Activated T-cell treated with anti-CD3 and anti-CD28 coated beads, Interleukin-2, amount 50 U/mL, for 1 hour (primary cell): ENCODE results near the gene NEK7.

Source experiments
- DNase-seq: peaks from one replicate; pipeline ENCODE4 v3.0.0-alpha.2; 2020

NEK7 gene

DNA sequence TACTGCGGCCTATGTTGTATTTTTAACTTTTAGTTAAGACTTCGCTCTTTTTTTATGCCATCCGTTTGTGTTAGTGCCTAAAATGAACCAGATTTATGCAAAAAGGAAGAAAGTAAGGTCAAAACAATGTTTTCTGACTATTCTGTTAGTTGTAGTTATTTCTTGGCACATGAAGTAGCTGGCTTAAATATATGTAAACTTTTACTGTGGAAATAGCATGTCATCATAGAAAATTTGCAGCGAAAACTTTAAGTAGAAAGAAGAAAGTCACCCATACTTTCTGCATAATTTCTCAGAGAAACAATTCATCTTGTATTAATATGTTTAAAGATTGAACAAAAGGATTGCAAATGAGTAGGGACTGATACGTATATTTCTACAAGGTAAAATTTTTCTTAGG is 106.4 kb downstream of the NEK7 start:
- no peak for DNase-seq

DNA sequence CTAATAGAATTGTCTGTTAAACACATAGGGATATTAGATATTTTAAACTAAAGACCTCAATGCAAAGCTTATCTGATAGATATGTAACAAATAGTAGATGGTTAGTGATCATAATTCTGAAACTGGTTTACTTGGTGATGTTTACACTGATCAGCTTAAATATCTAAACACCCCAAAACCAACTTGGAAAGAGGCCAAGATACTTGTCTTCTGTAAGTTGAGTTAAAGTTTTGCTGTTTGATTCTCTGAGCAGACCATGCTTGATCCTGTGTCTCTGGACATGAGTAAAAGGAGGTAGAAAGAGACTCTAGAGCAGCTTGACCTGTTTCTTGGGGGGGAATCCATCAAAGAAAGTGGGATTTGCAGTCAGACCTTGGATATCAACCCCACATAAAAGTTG is 107.5 kb downstream of the NEK7 start:
- no peak for DNase-seq

DNA sequence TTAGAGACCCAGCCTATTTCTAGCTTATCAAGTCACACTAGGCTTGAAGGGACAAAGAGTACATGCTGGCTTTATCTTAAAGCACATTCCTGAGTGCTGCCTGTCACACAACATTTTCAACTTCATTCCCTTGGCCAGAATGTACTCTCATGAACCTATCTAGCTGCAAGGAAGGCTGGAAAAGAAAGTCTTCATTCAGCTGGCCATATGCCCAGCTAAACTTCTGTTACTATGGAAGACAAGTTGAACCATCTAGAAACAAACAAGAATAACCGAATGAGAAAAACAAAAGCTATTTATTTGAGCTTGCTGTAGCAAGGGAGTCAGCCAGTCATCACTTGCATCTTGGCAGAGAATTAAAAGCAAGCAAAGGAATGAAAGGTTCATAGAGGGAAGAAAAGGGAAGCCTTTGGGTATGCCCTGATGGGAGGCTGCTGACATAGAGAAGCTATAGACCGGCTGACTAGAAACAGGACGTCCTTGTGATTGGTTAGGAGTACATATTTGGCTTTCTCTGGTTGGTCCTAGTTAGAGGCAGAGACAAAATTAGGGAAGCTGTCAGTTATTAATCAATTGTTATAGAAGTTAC is 108.4 kb downstream of the NEK7 start:
- DNase-seq: no peak

GRCh38 chr1:198267056-198267455 is 110.3 kb downstream of the NEK7 start:
- no peak for DNase-seq

GRCh38 chr1:198267921-198268320 is 111.1 kb downstream of the NEK7 start:
- no peak for DNase-seq

- no peak for DNase-seq
These were observed 112.2 kb downstream of the NEK7 start for GRCh38 chr1:198268784-198269645.

GRCh38 chr1:198269646-198269940 is 112.8 kb downstream of the NEK7 start:
- no peak for DNase-seq

DNA sequence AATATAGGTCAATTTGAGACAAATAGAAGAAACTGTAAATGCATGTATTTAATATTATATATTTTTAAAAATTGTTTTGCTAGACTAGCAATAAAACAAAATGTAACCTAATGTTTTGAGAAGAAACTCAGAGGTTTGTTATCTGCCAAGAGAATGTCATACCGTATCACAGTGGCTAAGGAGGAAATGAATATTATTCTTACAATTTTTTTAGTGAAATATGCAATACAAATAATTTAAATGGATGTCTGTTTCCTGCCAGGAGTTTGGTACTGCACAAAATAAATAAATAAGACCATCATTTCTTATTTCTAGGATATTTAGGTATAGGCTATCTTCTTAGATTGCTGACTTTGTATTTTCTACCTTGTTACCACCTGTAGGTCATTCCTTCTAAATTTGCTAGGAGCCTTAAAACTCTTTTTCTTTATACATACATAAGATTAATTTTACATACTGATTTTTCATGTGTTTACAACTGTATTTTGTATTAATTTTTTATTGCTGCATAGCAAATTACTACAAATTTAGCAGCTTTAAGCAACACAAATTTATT is 113.6 kb downstream of the NEK7 start:
- DNase-seq: no peak

GRCh38 chr1:198271467-198271866 is 114.7 kb downstream of the NEK7 start:
- no peak for DNase-seq

DNA sequence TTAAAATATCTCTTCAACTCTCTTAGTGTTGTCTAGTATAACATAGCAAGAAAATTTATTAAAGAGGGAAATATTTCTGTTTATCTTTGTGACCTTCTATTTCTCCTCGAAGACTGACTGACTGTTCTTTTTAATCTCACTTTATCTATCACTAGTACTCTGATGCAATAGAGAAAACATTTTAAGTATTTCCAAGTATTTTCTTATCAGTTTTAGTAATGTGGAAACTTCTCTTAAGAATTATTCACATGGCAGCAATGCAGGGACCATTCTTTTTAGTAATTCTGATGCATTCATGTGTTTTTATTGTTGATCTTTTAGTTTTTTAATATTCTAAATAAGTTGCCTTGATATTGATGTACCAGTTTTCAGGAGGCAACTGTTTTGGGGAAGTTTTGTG is 115.7 kb downstream of the NEK7 start:
- no peak for DNase-seq

GRCh38 chr1:198273748-198274295 is 117.0 kb downstream of the NEK7 start:
- DNase-seq: no peak

DNA sequence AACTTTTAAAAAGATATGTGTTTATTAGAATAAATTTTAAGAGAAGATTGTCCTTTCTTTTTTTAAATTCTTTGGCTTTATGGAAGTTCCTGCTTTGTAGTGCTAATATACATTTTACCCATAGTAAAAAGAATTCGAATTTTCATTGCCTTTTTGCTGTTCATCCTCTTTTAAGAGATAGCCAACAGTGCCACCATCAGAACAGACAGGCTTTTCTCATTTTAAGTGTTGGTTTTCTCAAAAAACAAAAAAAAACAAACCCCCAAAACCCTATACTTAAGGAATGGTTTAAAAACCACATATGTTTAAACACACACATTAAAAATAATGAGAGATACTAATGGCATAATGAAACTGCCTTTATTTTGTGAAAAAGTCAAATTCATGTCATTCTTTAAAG is 118.8 kb downstream of the NEK7 start:
- DNase-seq: no peak

DNA sequence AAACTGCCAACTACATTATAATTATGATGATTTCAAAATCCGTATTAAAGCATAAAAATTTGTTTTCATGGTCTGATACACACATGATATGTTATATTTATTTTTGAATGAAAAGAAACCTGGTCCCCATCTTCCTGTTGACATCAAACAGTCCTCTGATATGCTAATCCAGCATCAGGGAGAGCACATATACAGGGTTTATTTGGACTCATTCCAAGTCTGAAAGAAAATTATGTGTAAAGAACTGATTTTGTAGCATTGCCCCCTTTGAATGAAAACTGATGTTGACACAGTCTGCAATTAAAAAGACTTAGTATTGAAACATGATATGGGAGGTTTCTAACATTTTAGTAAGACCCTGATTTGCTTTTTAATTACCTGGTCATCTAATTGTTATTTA is 119.4 kb downstream of the NEK7 start:
- no peak for DNase-seq

GRCh38 chr1:198278943-198279342 is 122.1 kb downstream of the NEK7 start:
- no peak for DNase-seq

GRCh38 chr1:198280080-198280479 is 123.3 kb downstream of the NEK7 start:
- DNase-seq: no peak

DNA sequence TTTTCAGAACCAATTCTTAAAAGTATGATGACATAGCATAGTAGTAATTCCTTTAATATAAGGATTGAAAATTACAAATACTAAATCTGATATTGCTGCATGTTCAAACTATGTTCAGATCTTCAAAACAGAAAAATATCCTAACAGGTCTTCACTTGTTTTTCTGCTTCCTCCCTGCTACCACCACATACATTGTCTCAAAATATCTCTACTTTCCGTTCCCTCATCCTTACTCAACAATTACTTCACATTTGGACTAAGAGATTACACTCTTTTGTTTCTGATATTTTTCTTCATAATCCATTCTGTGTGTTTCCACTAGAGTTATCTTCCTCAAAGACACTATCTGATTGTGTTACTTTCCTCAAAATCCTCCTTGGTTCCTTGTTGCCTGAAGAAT is 125.1 kb downstream of the NEK7 start:
- no peak for DNase-seq

GRCh38 chr1:198283222-198283621 is 126.4 kb downstream of the NEK7 start:
- DNase-seq: no peak

DNA sequence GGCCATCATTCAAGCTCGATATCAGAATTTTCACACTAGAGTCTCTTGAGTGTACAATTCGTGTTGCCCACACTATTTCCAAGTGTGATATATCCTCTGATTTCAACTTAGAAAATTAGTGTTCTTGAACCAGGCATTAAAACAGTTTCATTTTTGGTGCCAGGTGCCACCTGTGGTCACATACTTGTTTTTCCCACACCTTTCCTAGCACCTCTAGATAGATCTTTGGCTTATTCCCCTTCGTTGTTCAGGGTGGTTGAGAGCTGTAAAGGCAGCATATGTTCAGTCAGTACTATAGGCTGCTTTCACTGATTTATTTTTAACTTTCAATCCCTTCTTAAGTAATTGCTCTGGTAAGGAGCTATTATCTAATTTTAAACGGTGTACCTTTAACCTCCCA is 131.1 kb downstream of the NEK7 start:
- DNase-seq: no peak

GRCh38 chr1:198290089-198290683 is 133.4 kb downstream of the NEK7 start:
- DNase-seq: no peak

DNA sequence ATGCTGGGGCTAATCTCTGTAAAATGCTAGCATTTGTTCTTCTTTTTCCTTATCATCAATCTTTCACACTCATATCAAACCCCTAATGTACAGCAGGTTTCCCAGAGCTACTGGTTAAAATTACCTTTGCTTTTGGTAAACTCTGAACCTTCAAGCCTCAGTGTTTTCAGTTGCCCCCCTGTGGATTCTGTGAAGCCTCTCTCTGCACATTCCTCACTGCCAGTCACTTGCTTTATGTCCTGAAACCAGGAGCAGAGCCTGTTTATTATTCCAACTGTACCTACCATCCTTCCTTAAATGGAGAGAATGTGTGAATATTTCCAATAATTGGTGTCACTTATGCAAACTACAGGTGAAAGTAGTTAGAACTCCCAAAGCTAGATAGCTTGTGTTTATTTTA is 134.2 kb downstream of the NEK7 start:
- no peak for DNase-seq

GRCh38 chr1:198291924-198292323 is 135.1 kb downstream of the NEK7 start:
- no peak for DNase-seq

- DNase-seq: no peak
These were observed 138.4 kb downstream of the NEK7 start for GRCh38 chr1:198295225-198295624.

GRCh38 chr1:198295971-198296370 is 139.2 kb downstream of the NEK7 start:
- no peak for DNase-seq

GRCh38 chr1:198297281-198297680 is 140.5 kb downstream of the NEK7 start:
- no peak for DNase-seq
